SK-N-SH (cell line): ENCODE measurements around the gene PAEP.

Source experiments
- CTCF ChIP-seq: fragments of 200-600 bp; sonication (generic); IDR thresholded peaks from 2 replicates; pipeline ENCODE4 v1.6.1; 2017; ENCODE audit warnings: antibody characterized with exemption, mild to moderate bottlenecking, moderate library complexity
- EP300 ChIP-seq, 2 experiments: IDR thresholded peaks; 2 replicates each; pipeline versions ENCODE4 v1.4.0 to v1.6.1; 2012; ENCODE audit warnings: borderline replicate concordance in 1 of 2, low read depth in 1 of 2, low read length in 1 of 2
- PBX3 ChIP-seq: IDR thresholded peaks from 2 replicates; pipeline ENCODE4; 2012
- POLR2AphosphoS5 ChIP-seq: IDR thresholded peaks from 2 replicates; pipeline ENCODE4 v1.6.1; 2012; ENCODE audit warnings: low read depth, low read length
- RAD21 ChIP-seq: IDR thresholded peaks from 2 replicates; pipeline ENCODE4 v1.6.1; 2012; ENCODE audit warnings: mild to moderate bottlenecking, low read length
- RCOR1 ChIP-seq: fragments of 150-350 bp; IDR thresholded peaks from 2 replicates; pipeline ENCODE4 v1.6.1; 2017; ENCODE audit warnings: antibody characterized with exemption, low read length
- SMC3 ChIP-seq: IDR thresholded peaks from 2 replicates; pipeline ENCODE4 v1.6.1; 2012; ENCODE audit warnings: low read depth, low read length, improper control_type of control experiment
- TCF12 ChIP-seq: IDR thresholded peaks from 2 replicates; pipeline ENCODE4 v1.4.0; 2012
- TEAD4 ChIP-seq: IDR thresholded peaks from 2 replicates; pipeline ENCODE4 v1.4.0; 2012; ENCODE audit warnings: mild to moderate bottlenecking, borderline replicate concordance; ENCODE audit not compliant: insufficient read depth

- TF ChIP-seq TEAD4 (no peak), RAD21 (no peak), CTCF (no peak), SMC3 (no peak), EP300 (IDR thresholded peaks at IDR 0.05; ENCODE audit: borderline replicate concordance in 1 of 2, low read depth in 1 of 2, low read length in 1 of 2) (no peak), TCF12 (no peak), POLR2AphosphoS5 (no peak), RCOR1 (no peak), PBX3 (no peak)
These were observed 30.5 kb upstream of the PAEP start for GRCh38 chr9:135531096-135531495.
